H1 (cell line): ENCODE results near the gene ROBO2. TPM values are rescaled to one million over a fixed set of nuclear protein-coding genes. Genes with fewer than 3 reads are reported as not detected.

Experiments used
- CTCF ChIA-PET: fragments of 300-600 bp; sonication (Branson Sonifier 250); formaldehyde crosslinking; loops from one replicate; lab custom pipeline; 2021; ENCODE audit not compliant: partially characterized antibody; lab: Charles Lee
- POLR2A ChIA-PET: fragments of 300-600 bp; sonication (Branson Sonifier 250); formaldehyde crosslinking; loops from one replicate; lab custom pipeline; 2021; ENCODE audit warnings: inconsistent platforms; ENCODE audit not compliant: partially characterized antibody; lab: Charles Lee
- DNase-seq, 2 experiments: peaks; one replicate each; pipeline versions ENCODE4 v3.0.0 to v3.0.0-alpha.2; 2010 to 2022; ENCODE audit warnings: low spot score in 2 of 2, low read depth in 1 of 2, mixed read lengths in 1 of 2
- FAIRE-seq: peaks from 2 replicates; lab custom pipeline; 2011; peaks lifted over from hg19 to GRCh38; lab: Jason Lieb, UNC
- H2AFZ ChIP-seq: 2 replicates; pipeline ENCODE4 v1.8.1; 2012; ENCODE audit warnings: low read length, inconsistent platforms
- H2AK5ac ChIP-seq: 2 replicates; pipeline ENCODE4 v1.6.1; 2013; ENCODE audit warnings: low read depth, low read length
- H2BK120ac ChIP-seq: replicated peaks from 2 replicates; pipeline ENCODE3; 2013; ENCODE audit warnings: low read depth, low read length, inconsistent platforms
- H2BK12ac ChIP-seq: 2 replicates; pipeline ENCODE4 v1.6.1; 2013; ENCODE audit warnings: low read depth, low read length
- H2BK15ac ChIP-seq: 2 replicates; pipeline ENCODE4 v1.6.1; 2013; ENCODE audit warnings: low read length
- H2BK20ac ChIP-seq: 2 replicates; pipeline ENCODE4 v1.6.1; 2013; ENCODE audit warnings: low read length
- H2BK5ac ChIP-seq: 2 replicates; pipeline ENCODE4 v1.6.1; 2013; ENCODE audit warnings: low read depth, low read length
- H3K14ac ChIP-seq: 2 replicates; pipeline ENCODE4 v1.6.1; 2013; ENCODE audit warnings: inconsistent platforms; ENCODE audit not compliant: insufficient read length
- H3K18ac ChIP-seq: 2 replicates; pipeline ENCODE4 v1.6.1; 2013; ENCODE audit warnings: low read length; ENCODE audit errors: extremely low read depth
- H3K23ac ChIP-seq: 2 replicates; pipeline ENCODE4 v1.6.1; 2013; ENCODE audit warnings: inconsistent platforms; ENCODE audit not compliant: insufficient read length
- H3K23me2 ChIP-seq: 2 replicates; pipeline ENCODE4 v1.6.1; 2013; ENCODE audit warnings: low read depth, low read length
- H3K27ac ChIP-seq: 2 replicates; pipeline ENCODE4 v1.6.1; 2011; ENCODE audit warnings: low read depth, low read length, inconsistent platforms
- H3K27me3 ChIP-seq, 4 experiments: replicated peaks in 1 of 4; 1 replicate in 1 of 4; 2 replicates in 3 of 4; pipeline versions ENCODE4 v1.6.1 to v1.8.1; 2011 to 2013; ENCODE audit warnings: low read length in 3 of 4, mild to moderate bottlenecking in 3 of 4, inconsistent platforms in 2 of 4, mixed read lengths in 2 of 4, moderate library complexity in 1 of 4; ENCODE audit not compliant: control insufficient read depth in 3 of 4, insufficient read depth in 3 of 4; ENCODE audit errors: extremely low read depth in 1 of 4
- H3K36me3 ChIP-seq, 4 experiments: 2 replicates each; pipeline versions ENCODE4 v1.6.1 to v1.8.1; 2011 to 2013; ENCODE audit warnings: mild to moderate bottlenecking in 4 of 4, low read length in 3 of 4, moderate library complexity in 2 of 4, control low read depth in 1 of 4, inconsistent platforms in 1 of 4; ENCODE audit not compliant: insufficient read depth in 4 of 4, control insufficient read depth in 2 of 4
- H3K4ac ChIP-seq: replicated peaks from 2 replicates; pipeline ENCODE3; 2013; ENCODE audit warnings: low read length, low read depth, mixed read lengths, inconsistent platforms; ENCODE audit not compliant: insufficient read length
- H3K4me1 ChIP-seq, 4 experiments: replicated peaks in 1 of 4; 1 replicate in 1 of 4; 2 replicates in 3 of 4; pipeline versions ENCODE4 v1.6.1 to v1.8.1; 2011 to 2013; ENCODE audit warnings: low read length in 3 of 4, inconsistent platforms in 2 of 4, mixed read lengths in 1 of 4; ENCODE audit not compliant: insufficient read depth in 4 of 4, control insufficient read depth in 3 of 4
- H3K4me2 ChIP-seq, 2 experiments: 2 replicates each; pipeline versions ENCODE4 v1.6.1 to v1.8.1; 2011 to 2013; ENCODE audit warnings: low read depth in 2 of 2, low read length in 2 of 2, control low read depth in 1 of 2, inconsistent platforms in 1 of 2, mild to moderate bottlenecking in 1 of 2; ENCODE audit not compliant: insufficient read depth in 1 of 2
- H3K4me3 ChIP-seq, 4 experiments: fragments of 200-600, 300-600 bp in 1 of 4; sonication (generic), shearing (Covaris generic), sonication (Bioruptor Twin) in 1 of 4; 2 replicates each; pipeline versions ENCODE4 v1.5.1 to v1.8.1; 2011 to 2016; ENCODE audit warnings: low read length in 4 of 4, low read depth in 3 of 4, control low read depth in 2 of 4, inconsistent platforms in 2 of 4, mild to moderate bottlenecking in 2 of 4, mixed read lengths in 1 of 4, moderate library complexity in 1 of 4; ENCODE audit not compliant: insufficient read depth in 2 of 4; ENCODE audit errors: extremely low read depth in 1 of 4
- H3K56ac ChIP-seq: replicated peaks from 2 replicates; pipeline ENCODE3; 2013; ENCODE audit warnings: low read depth, mild to moderate bottlenecking, mixed read lengths, low read length, inconsistent platforms; ENCODE audit not compliant: insufficient read length
- H3K79me1 ChIP-seq: 2 replicates; pipeline ENCODE4 v1.6.1; 2013; ENCODE audit warnings: low read depth, low read length, control low read depth
- H3K79me2 ChIP-seq, 2 experiments: 2 replicates each; pipeline versions ENCODE4 v1.6.1 to v1.8.1; 2012 to 2013; ENCODE audit warnings: low read length in 2 of 2, mild to moderate bottlenecking in 2 of 2, inconsistent platforms in 1 of 2; ENCODE audit not compliant: insufficient read depth in 2 of 2, control insufficient read depth in 1 of 2
- H3K9ac ChIP-seq, 4 experiments: replicated peaks in 1 of 4; 1 replicate in 1 of 4; 2 replicates in 3 of 4; pipeline versions ENCODE4 v1.6.1 to v1.8.1; 2011 to 2013; ENCODE audit warnings: low read depth in 3 of 4, low read length in 3 of 4, control low read depth in 2 of 4, mild to moderate bottlenecking in 2 of 4, moderate library complexity in 2 of 4, inconsistent platforms in 1 of 4; ENCODE audit errors: extremely low read depth in 1 of 4
- H3K9me3 ChIP-seq, 2 experiments: 2 replicates each; pipeline versions ENCODE4 v1.6.1 to v1.8.1; 2012 to 2013; ENCODE audit warnings: mild to moderate bottlenecking in 2 of 2, moderate library complexity in 2 of 2, control low read depth in 1 of 2, inconsistent platforms in 1 of 2, low read depth in 1 of 2, low read length in 1 of 2, mixed read lengths in 1 of 2; ENCODE audit not compliant: insufficient read depth in 2 of 2
- H4K20me1 ChIP-seq, 2 experiments: replicated peaks in 1 of 2; 2 replicates each; pipeline versions ENCODE3 to v1.8.1; 2011 to 2013; ENCODE audit warnings: inconsistent platforms in 2 of 2, low read length in 2 of 2, mild to moderate bottlenecking in 1 of 2; ENCODE audit not compliant: insufficient read depth in 2 of 2, control insufficient read depth in 1 of 2
- H4K5ac ChIP-seq: 2 replicates; pipeline ENCODE4 v1.6.1; 2013; ENCODE audit warnings: low read length, low read depth, mixed read lengths, inconsistent platforms; ENCODE audit not compliant: insufficient read length
- H4K8ac ChIP-seq: 2 replicates; pipeline ENCODE4 v1.8.0; 2013; ENCODE audit warnings: mild to moderate bottlenecking, moderate library complexity, low read length, inconsistent platforms; ENCODE audit not compliant: insufficient read depth; ENCODE audit errors: extremely low read depth
- H4K91ac ChIP-seq: replicated peaks from 2 replicates; pipeline ENCODE3; 2013; ENCODE audit warnings: low read length, mixed read lengths, inconsistent platforms; ENCODE audit not compliant: insufficient read length
- CEBPB ChIP-seq: IDR thresholded peaks from 2 replicates; pipeline ENCODE4 v1.6.1; 2012; ENCODE audit warnings: low read depth, low read length
- JUND ChIP-seq: IDR thresholded peaks from 2 replicates; pipeline ENCODE4 v1.6.1; 2011; ENCODE audit warnings: mild to moderate bottlenecking, improper control_type of control experiment, low read length
- KDM5A ChIP-seq: fragments of 200-600 bp; IDR thresholded peaks from 2 replicates; pipeline ENCODE4 v1.7.1; 2012; ENCODE audit warnings: mild to moderate bottlenecking, low read length, inconsistent platforms, mixed read lengths
- RBBP5 ChIP-seq: IDR thresholded peaks from 2 replicates; pipeline ENCODE4 v1.7.1; 2012; ENCODE audit warnings: low read depth, mild to moderate bottlenecking, inconsistent platforms, low read length, moderate library complexity, borderline replicate concordance
- SAP30 ChIP-seq: fragments of 300-600 bp; sonication (generic); IDR thresholded peaks from 2 replicates; pipeline ENCODE4 v1.7.1; 2012; ENCODE audit warnings: low read length, moderate library complexity, mild to moderate bottlenecking, inconsistent platforms; ENCODE audit not compliant: insufficient read depth, insufficient replicate concordance
- TAF7 ChIP-seq: optimal IDR thresholded peaks from 2 replicates; pipeline ENCODE3; 2011; ENCODE audit warnings: low read depth, mild to moderate bottlenecking, inconsistent platforms, low read length, moderate library complexity, borderline replicate concordance
- WGBS, 2 experiments: shearing (Covaris generic) in 1 of 2; methylation state at CpG; one replicate each; pipeline versions ENCODE4 v1.1.6 to v1.1.7; 2013 to 2015; ENCODE audit warnings: low lambda C conversion rate in 2 of 2, mixed read lengths in 2 of 2, inconsistent platforms in 1 of 2, low coverage in 1 of 2, missing lambda C conversion rate in 1 of 2; ENCODE audit not compliant: insufficient replicate concordance in 2 of 2, insufficient coverage in 1 of 2, insufficient read length in 1 of 2; ENCODE audit errors: extremely low coverage in 1 of 2, missing lambda C conversion rate in 1 of 2; 5-methylcytosine and 5-hydroxymethylcytosine counted together
- polyA plus RNA-seq, 7 experiments: library from polyadenylated mRNA; depleted of rRNA in 3 of 7; stranded (reverse) in 5 of 7; unstranded in 2 of 7; fragments of >200 nt in 5 of 7; fragments of 200-250 nt in 2 of 7; gene quantifications; 1 replicate in 5 of 7; 2 replicates in 1 of 7; 4 replicates in 1 of 7; pipeline versions ENCODE4 v1.2.1 to v1.2.3, GENCODE V29; 2011 to 2013; ENCODE audit warnings: missing spikeins in 2 of 7, mixed read lengths in 2 of 7
- total RNA-seq: library from RNA; stranded (reverse); fragmentation: NEBNext Ultra II Directional; extraction: Animal tissue kit (Norgen Biotek cat#: 25700); gene quantifications from 2 replicates; pipeline ENCODE4 v1.2.1, GENCODE V29; 2021

The ROBO2 gene
- total and polyA plus RNA-seq, 2 of the 8 experiments (the other 6 are each of a cell fraction or from before 2014, with no cell fraction given) = 1.5 to 2.9 TPM

DNA sequence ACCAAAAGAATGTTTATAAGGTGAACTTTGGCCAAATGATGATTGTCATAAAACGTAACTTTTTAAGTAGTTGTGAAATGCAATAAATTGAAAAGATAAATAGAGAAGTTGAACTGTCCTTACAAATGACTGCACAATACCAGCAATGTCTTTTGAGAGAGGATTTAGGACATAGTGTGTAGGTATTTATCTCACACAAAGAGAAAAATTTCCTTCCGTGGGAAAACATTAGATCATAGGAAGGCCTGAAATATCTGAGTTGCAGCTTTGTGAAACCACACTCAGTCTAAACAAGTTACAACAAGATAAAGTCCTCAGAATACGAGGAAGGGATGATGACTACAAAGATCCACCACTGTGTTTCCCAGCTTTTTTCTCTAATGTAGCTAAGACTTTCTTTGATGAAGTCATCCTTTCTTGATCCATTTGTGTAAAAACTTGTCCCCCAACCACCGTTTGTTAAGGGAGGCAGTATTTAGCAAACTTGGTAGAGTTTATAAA, 16.0 kb downstream of the ROBO2 start:
- no peak overlapping the region for H3K14ac ChIP-seq
- H3K4ac ChIP-seq = no peak overlapping the region
- no peak overlapping the region for H4K5ac ChIP-seq
- no peaks in the 10 kb centered on the region for H3K23me2 ChIP-seq
- no peak overlapping the region for H3K56ac ChIP-seq
- no peak overlapping the region for H3K27ac ChIP-seq
- no peaks in the 10 kb centered on the region for H3K27me3 ChIP-seq
- CTCF ChIA-PET = no interaction called here
- POLR2A ChIA-PET = no interaction called here
- no peak for FAIRE-seq
- H3K79me2 ChIP-seq = no peaks in the 10 kb centered on the region
- no peak overlapping the region for H2BK120ac ChIP-seq
- H3K9ac ChIP-seq = no peak overlapping the region
- H2AK5ac ChIP-seq = no peak overlapping the region
- H3K23ac ChIP-seq = no peak overlapping the region
- DNase-seq = no peak
- H3K36me3 ChIP-seq = no peaks in the 10 kb centered on the region
- no peak overlapping the region; the same call in 1 of the 2 replicates for H2AFZ ChIP-seq
- H4K20me1 ChIP-seq = no peaks in the 10 kb centered on the region
- no peak overlapping the region for H2BK5ac ChIP-seq
- H4K8ac ChIP-seq = no peak overlapping the region
- no peak overlapping the region for H3K18ac ChIP-seq
- 92% methylated on average over 4 of the region's 4 CpGs; no CpG with 5 or more reads in 1 of the 2 experiments for WGBS, 2 experiments
- peaks cover 0 to 7% (median 0%) of the 10 kb centered on the region in 4 experiments; a peak in 1 of 7 replicates for H3K4me1 ChIP-seq
- H3K4me3 ChIP-seq = no peak overlapping the region
- H2BK15ac ChIP-seq = no peak overlapping the region
- H2BK12ac ChIP-seq = no peak overlapping the region
- no peaks in the 10 kb centered on the region for H3K9me3 ChIP-seq
- H3K79me1 ChIP-seq = no peaks in the 10 kb centered on the region
- H4K91ac ChIP-seq = no peak overlapping the region
- no peak overlapping the region for H2BK20ac ChIP-seq
- H3K4me2 ChIP-seq = no peak overlapping the region
- TF ChIP-seq TAF7 (no peak), KDM5A (no peak), CEBPB (no peak), JUND (no peak), SAP30 (no peak), RBBP5 (no peak)
